Activated CD8-positive, alpha-beta memory T cell treated with anti-CD3 and anti-CD28 coated beads for 36 hours (primary cell): ENCODE data around the gene KCNQ1. TPM values are rescaled to one million over a fixed set of nuclear protein-coding genes. Genes with fewer than 3 reads are reported as not detected.

Experiments used
- CTCF ChIA-PET: fragments of 350-600 bp; sonication (Branson Sonifier 250); formaldehyde crosslinking; loops from one replicate; lab custom pipeline; 2021; ENCODE audit warnings: antibody characterized with exemption; lab: Charles Lee
- POLR2A ChIA-PET: fragments of 350-600 bp; sonication (Branson Sonifier 250); formaldehyde crosslinking; loops from one replicate; lab custom pipeline; 2021; ENCODE audit warnings: antibody characterized with exemption; lab: Charles Lee
- total RNA-seq, 2 experiments: library from RNA; stranded (reverse); gene quantifications; one replicate each; pipeline ENCODE4 v1.2.3, GENCODE V29; 2021

Gene KCNQ1
- total RNA-seq, 2 experiments from 2014 or later = 3.1 to 3.9 TPM

DNA sequence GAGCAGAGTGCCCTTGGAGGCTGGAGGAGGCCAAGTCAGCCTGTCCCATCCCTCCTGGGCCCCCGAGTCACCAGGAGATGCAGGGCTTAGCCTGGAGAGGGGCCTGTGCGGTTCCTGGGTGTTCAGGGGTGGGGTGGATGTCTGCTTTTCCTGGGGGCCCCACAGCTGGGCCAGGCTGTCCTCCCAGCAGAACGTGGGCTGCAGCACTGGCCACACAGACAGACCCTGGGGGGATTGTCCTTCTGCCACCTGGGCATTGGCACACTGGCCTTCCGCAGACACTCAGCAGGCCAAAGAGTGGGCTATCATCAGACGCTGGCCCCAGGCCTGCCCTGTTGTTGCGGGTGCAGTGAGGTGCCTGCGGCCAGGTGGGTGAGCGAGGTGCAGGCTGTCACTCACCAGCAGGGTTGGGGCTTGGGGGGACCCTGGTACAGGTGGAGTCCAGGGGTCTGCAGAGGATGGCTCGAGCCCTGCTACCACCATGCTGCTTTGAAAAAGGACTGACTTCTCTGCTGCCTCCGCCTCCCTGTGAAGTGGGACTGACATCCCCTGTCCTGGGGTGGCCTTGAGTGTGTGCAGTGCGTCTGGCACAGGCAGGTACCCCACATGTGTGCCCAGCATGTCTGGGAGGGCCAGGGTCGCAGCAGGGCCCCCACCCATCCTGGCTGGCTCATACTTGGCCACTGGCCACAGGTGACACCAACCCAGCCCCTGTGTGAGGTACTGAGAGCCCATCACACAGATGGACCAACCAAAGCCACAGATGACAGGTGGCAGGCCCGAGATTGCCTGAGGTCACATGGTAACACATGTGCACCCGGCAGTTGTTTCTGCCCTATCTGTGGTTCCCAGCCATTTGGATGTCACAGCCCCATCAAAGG, 294.0 kb downstream of the KCNQ1 start:
- CTCF ChIA-PET = no interaction called here
- POLR2A ChIA-PET = no interaction called here

DNA sequence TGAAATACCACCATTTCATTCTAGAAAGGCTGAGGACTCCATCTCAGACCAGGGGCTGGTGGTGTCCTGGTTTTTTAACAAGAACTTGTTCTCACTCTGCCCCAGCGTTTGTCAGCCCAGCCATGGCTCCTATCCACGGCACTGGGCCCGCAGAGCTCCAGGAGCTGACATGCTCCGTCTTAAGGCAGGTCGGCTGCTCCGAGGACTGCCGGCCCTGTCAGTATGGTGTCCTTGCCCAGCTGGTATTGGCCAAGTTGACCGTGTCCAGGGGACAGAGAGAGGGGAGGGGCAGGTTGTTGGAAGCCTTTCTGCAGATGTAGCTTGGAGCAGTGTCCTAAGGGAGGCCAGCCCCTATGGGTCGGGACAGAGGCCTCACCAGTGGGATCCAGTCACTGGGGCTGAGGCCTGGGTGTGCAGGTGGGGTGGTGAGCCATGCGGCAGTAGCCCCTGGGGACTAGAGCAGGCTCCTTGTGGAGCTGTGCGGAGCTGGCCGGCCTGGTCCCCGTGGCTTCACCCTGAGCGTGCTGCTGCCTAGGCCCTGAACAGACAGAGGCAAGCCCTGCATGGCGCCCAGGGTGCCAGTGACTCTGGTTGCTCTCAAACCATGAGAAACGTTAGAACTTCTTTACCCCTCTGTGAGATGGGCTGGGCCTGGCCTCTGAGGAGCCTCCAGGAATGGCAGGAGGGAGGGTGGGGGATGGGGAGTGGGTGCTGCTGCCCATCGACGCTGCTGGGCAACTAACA, 294.9 kb downstream of the KCNQ1 start:
- CTCF ChIA-PET = no interaction called here
- POLR2A ChIA-PET = no interaction called here

DNA sequence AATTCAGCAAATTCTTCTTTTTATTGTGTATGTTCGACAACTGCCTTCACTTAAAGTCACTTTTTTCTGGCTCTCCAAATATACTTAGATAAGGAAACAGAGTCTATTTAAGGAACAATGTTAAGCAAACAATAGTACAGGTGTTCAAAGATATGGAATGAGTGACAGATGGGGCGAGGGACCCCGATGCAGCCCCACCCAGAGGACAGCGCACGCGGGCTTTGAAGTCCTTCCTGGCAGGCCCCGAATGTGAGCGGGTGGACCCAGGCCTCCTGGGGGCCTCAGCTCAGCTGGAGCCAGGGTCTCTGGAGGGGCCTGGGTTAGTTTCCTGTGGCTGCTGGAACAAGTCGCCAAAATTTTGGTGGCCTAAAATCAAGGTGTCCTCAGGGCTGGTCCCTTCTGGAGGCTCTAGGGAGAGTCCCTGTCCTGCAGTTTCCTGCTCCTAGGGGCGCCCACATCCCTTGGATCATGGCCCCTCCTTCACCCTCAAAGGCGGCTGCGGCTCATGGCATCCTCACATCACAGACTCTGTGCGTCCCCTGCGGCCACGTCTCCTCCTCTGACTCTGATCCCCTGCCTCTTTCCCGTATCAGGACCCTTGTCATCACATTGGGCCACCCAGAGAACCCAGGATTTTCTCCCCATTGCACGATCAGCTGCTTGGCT, 295.6 kb downstream of the KCNQ1 start:
- ChIA-PET POLR2A (no interaction called here), CTCF (no interaction called here)

DNA sequence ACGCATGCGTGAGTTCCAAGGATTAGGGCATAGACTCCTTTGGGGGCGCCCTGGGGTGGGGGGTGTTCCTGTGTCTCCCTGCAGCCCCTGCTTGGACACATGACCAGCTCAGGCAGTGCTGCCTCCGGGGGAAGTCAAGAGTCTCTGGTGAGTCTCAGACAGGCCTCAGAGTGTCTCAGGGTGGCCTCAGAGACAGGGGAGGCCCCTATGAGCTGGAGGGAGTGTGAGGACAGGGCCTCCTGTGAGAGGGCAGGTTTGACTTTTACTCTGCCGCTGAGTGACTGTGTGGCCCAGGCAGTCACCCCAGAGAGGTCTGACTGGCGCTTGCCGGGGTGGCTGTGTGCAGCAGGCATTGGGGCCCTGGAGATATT, 296.2 kb downstream of the KCNQ1 start:
- ChIA-PET POLR2A (no interaction called here), CTCF (no interaction called here)

DNA sequence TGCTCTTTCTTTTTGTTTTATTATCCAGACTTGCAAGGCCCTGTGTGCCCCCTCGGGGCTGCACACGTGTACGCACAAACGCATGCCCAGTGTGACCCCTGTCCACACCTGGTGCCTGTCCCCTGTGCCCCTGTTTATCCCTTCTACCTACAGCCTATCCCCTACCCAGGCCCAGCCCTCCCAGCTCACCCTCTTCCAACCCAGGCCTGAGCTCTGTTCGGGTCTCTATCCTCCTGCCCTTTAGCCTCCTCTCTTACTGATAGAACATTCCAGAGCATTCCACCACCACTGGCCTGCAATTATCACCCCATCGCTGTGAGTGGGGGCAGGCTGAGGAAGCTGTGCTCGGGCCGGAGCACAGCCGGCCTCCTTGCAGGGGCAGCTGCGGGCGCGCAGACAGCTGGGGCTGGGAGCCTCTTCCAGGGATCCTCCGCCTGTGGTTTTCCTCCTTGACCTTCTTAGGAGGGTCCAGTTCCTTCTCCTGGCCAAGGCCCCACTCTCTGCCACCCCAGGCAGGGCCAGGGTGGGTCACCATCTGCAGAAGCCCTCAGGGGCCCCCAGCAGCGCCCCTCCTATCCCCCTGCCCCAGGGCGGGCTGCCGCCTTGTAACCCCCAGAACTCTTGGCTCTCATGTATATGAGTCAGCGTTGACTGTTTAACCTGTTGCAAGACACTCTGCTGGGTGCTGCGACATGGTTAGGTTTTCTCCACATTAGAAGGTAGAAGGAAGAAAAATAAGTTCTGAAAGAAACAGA, 296.7 kb downstream of the KCNQ1 start:
- CTCF ChIA-PET = no interaction called here
- POLR2A ChIA-PET = no interaction called here

DNA sequence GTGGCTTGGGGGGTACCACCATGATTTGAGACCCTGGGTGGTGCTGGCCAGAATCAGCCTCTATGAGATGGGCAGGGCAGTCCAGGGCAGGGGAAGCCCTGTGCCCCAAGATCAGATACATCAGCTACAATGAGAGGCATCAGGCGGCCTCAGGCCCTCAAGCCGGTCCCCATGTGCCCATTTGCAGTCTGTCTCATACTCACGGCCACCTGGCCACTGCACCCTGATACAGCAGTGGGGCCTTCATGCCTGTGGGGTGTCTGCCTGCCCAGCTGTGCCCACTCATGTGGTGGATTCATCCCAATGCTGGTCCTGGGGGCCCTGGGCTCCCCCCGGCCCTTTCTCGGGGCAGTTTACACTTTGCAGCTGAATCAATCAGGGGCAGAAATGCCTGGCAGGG, 297.4 kb downstream of the KCNQ1 start:
- ChIA-PET CTCF (no interaction called here), POLR2A (no interaction called here)

DNA sequence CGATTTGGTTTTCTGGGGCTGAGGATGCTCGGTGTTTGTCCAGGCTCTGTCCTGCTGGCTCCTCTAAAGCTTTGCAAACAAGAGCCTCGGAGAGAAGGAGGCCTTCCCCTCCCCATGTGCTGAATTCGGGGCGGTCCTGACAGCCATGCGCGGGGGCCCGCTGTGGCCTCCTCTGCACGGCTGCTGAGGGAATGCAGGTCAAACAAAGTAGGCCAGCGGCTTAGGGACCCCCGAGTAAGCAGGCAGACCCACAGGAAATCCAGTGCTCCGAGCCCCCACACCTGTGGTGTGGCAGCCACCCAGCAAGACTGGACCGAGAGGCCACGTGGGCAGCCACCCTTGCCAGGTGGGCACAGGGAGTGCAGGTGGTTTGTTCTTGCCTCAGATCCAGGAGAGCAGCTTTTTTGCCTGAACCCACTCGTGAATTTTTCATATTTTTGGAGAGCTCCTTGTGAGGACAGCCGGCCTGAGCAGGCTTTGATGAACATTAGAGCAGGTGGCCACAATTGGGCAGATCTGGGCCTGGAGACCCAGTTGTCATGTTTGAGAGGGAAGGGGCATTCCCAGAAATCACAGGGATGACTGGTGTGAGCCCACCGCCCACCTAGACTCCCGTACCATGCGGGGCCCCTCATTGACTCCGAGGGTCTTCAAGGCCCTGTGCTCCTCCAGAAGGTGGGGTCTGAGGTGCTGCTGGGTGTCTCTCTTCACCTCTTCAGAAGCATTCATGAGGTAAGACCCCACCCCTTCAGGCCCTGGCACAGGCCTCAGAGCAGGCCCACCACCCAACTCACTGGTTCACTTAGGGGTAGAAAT, 298.0 kb downstream of the KCNQ1 start:
- POLR2A ChIA-PET = no interaction called here
- CTCF ChIA-PET = no interaction called here

DNA sequence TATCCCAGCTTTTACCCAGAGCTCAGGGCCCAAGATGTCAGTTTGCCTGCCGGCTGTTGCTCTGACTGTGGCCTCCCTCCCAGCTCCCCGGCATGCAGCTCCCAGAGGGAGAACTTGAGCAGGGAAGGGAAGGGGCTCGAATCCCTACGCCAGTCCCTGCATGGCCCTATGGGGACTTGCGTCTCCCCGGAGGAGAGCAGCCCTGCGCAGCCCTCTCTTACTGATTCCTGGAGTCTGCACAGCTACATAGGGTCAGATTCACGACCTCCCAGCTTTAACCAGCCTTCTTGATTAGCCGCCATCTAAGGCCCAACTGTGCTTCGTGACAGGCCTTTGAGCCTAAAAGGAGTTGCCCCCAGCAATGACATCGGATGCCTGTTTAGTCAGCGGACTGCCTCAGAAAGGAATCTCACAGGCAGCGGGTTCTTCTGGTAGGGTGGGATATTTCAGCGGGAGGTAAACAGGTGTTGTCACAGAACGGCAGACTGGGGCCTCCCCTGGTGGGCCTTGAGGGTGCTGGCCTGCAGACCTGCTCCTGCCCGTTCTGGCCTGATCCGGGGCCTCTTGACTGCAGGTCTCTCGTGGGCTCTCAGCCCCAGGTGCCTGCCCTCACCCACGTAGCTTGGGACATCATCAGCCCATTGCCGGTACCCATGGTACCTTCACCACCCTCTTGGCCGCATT, 298.8 kb downstream of the KCNQ1 start:
- ChIA-PET POLR2A (no interaction called here), CTCF (no interaction called here)

DNA sequence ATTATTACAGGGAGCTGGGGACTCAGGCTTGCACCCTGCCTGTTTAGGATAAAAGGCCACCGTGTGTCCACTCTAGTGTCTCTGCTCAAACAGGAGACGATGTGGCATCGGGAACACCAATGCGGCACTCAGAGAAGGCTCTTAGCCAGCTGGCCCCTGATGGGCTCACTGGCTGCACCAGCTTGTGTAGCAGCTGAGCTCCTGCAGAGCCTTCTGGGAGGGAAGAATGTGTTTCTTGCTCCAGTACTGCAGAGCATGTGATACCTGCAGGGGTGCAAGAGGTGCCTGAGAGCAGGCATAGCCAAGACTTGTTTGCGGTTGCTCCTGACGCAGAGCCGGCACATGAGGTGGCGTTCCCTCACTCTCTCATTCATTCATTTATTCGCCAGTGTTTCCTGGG, 299.4 kb downstream of the KCNQ1 start:
- ChIA-PET POLR2A (no interaction called here), CTCF (no interaction called here)

DNA sequence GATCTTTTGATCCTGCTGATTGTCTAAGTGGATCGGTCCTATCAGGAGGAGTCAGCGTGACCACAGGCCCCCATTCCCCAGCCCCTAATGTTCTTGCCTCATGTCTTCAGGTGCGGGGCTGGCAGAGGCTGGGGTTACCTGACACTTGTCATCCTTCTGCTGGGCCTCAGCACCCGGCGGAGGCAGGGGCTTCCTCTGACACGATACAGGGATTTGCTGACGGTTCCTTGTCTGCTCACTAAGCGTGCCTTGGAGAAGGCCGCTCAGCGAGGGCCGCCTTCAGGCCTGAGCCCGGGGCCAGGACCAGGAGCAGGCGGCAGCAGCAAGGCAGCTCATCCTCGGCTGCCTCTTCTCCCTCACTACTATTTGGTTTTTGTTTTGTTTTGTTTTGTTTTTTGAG, 300.7 kb downstream of the KCNQ1 start:
- ChIA-PET CTCF (no interaction called here), POLR2A (no interaction called here)

DNA sequence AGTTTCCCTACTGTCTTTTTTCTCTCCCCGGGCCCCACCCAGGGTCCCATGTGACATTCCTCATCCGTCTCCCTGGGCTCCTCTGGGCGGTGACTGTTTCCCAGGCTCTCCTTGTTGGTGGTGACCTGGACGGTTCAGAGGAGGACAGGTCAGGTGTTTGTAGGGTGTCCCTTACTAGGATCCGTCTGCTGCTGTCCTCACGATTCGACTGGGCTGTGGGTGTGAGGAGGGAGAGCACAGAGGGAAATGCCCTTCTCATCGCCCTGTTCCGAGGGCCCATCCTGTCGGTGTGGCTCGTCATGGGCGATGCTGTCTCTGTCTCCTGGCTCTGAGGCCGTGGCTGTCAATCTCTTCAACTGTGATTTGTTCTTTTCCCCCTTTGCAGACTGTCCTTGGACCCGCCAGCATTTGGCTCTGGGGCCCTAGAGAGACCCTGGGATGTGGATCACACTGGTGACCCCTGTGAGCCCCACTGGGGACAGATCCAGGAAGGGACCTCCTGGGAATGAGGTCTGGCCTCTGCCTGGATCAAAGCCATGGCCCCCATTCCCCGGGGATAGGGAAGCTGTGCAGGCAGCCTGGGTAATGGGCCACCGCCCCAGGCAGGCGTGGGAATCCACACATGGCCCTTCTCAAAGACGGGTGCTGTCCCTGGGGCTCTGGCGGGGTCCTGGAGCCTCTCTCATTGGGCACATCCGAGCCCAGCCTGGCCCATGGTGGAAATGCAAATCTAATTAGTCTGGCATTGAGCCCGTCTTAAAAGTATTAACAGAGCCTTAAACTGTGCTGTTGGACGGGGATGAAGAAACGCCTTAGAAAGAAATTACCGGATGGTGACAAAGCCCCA, 301.8 kb downstream of the KCNQ1 start:
- ChIA-PET POLR2A (no interaction called here), CTCF (no interaction called here)

DNA sequence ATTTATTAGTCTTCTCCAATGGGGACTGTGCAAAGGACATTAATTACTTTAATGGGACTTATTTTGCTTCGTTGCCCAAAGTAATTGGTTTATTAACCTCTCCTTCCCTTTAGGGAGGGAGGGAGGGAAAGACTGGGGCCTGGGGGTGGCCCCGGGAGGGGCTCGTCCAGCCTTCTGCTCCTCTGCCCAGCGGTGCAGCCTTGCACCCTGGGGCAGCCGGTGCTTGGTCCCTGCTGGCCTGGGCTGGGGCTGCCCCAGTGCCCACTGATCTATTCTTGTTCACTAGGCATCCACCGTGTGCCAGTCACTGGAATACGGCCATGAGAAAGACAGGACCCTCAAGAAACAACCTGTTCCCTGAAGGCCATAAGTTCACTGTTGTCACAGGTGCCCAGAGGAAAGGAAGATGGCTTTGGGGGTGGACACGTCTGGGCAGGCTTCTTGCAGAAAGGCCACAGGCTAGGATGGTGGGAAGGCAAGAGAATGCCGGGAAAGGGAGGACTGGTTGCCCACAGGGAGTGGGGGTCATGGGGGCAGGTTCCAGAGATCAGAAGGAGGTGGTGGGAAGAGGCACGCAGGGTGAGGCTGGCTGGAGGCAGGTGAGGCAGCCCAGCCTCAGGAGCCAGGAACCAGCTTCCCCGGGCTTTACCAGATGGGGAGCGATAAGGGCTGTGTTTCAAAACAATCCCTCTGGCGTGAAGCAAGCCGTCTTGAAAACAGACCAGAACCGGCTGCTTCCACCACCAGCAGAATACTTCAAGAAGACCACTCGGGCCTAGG, 302.6 kb downstream of the KCNQ1 start:
- ChIA-PET CTCF (no interaction called here), POLR2A (no interaction called here)

DNA sequence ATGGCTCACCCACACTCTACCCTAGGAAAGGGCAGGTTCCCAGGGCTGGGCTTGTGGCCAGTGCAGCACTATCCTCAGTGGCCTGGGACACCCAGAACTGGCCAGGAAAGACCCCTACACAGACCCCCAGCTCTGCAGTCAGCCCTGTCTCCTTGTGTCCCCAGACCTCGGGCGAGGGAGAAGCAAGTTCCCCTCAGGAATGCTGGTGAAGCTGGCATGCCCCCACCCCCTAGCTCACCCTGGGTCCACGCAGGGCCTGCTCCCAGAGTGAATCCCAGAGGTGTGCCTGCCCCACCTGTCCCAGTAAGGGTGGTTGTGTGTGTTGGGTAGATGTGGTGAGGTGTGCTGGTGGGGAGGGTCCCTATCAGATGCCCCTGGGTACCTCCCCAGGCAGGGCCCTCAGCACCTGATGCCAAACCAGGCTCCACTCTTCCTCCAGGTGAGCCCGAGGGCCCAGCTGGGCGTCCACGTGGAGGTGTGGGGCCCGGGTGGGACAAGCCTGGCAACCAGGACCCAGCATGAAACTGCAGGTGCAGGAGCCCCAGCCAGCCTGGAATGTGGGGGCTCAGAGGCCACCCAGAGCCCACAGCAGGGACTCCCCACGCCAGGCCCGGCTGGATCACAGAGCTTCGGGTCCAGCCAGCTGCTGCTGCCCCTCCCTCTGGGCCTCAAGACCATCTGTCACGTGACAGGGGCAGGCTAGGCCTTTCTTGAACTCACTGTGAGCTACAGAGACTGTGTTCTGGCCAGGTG, 303.4 kb downstream of the KCNQ1 start:
- CTCF ChIA-PET = no interaction called here
- POLR2A ChIA-PET = no interaction called here

DNA sequence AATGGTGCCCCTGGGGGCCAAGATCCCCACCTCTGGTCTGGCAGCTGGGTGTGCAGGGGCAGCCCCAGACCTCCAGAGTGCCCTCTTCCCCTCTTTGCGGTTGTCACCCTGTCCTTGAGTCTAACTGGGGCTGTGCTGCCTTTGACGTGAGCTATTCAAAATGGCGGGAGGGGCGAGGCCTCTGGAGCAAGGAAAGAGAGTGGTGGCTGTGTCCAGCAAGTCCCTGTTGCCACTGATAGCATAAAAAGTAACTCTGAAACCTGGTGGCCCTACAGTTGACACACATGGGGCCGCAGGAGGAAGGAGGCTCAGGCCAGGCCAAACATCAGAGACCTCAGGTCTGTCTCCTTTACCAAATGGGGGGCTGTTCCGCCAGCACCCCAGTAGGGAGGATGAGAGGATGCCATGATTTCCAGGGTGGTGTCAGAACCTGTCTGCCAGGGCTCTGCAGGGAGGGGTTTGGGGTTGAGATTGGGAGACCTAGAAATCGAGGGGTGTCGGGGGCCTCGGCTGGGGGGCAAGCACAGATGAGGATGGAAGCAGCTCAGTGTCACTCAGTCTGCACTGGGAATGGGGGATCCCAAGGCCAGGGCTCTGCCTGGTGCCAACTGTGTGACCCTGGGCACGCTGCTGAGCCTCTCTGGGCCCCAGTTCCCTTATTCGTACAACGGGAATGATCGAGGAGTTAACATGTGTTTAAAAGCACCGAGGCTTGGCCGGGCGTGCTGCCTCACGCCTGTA, 304.2 kb downstream of the KCNQ1 start:
- ChIA-PET CTCF (no interaction called here), POLR2A (no interaction called here)

DNA sequence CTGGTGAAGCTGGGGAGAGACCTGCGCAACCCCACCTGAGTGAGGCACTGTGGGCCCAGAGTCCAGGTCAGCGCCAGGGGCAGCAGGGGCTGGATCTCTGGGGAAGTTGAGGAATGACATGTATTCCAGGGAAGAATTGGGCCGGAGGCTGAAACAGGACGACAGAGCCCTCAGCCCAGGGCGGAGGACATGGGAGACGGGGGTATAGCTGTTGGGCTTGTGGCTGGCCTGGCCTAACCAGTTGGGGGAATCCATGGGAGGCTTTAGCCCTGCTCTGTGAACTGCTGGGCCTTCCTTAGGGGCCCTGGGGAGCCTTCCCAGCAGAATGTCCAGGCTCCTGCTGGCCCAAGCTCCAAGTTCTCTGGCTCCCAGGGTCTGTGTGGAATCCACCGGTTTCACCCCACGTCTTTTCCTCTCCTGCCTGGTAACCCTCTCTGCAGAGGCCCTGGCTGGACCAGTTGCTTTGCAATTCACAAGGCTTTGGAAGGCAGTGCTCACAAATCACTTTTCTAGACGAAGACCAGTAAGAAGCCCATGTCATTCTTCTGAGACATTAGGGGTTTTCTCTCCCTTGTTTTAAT, 305.4 kb downstream of the KCNQ1 start:
- ChIA-PET POLR2A (no interaction called here), CTCF (no interaction called here)
